BE2C (cell line): Measurements from ENCODE around the gene MYO18A.

Experiments used
- DNase-seq: peaks from one replicate; pipeline ENCODE4 v3.0.0-alpha.2; 2020
- H3K27me3 ChIP-seq: fragments of 250-450 bp; sonication (Bioruptor Pico); 2 replicates; pipeline ENCODE4 v1.5.1; 2020; ENCODE audit warnings: mild to moderate bottlenecking
- H3K36me3 ChIP-seq: fragments of 250-450 bp; sonication (Bioruptor Pico); 2 replicates; pipeline ENCODE4 v1.5.1; 2020; ENCODE audit warnings: mild to moderate bottlenecking
- H3K4me1 ChIP-seq: fragments of 250-450 bp; sonication (Bioruptor Pico); 2 replicates; pipeline ENCODE4 v1.5.1; 2020
- H3K4me3 ChIP-seq: 2 replicates; pipeline ENCODE4 v1.5.1; 2011; ENCODE audit warnings: low read depth, low read length
- H3K9me3 ChIP-seq: fragments of 250-450 bp; sonication (Bioruptor Pico); 2 replicates; pipeline ENCODE4 v1.5.1; 2020
- TF ChIP-seq, protein P1 (sequence below): IDR thresholded peaks from 2 replicates; pipeline ENCODE4 v1.5.1; 2012; ENCODE audit warnings: mild to moderate bottlenecking, low read depth, low read length

The MYO18A gene

DNA sequence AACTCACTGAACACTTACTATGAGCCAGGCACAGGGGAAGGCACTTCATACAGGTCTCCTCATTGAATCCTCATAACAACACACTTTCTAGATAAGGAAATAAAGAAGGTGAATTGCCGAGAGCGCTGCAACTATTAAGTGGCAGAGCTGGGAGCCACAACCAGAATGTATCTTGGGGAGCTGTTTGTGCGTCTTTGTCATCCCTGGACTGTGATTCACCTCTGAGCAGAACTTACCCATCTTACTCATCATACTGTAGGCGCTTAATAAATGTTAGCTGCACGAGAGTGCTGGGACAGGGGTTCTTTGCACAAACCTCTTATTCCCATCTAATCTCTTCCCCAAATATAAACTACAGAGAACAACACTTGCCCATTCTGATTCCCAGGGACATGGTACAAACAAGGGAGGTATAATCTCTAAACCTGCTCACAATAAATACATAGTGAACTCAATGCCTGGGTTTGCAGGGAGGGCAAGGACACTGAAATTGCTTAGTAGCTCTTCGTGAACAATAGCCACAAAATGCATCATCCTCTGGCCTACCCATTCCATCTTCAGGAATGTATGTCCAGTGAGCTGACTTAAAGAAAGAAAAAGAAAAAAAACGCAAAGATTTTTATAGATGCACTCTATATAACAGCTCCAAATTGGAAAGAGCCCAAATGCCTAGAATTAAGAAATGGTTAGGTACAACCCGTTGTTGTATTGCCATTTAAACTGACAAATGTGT lies 43.0 kb downstream of the MYO18A start:
- DNase-seq: no peak
- Histone ChIP-seq H3K4me3 (no peak overlapping the region), H3K36me3 (no peaks in the 10 kb centered on the region), H3K27me3 (no peaks in the 10 kb centered on the region), H3K9me3 (no peaks in the 10 kb centered on the region), H3K4me1 (peaks cover 13% of the 10 kb centered on the region)
- TF ChIP-seq, protein P1, sequence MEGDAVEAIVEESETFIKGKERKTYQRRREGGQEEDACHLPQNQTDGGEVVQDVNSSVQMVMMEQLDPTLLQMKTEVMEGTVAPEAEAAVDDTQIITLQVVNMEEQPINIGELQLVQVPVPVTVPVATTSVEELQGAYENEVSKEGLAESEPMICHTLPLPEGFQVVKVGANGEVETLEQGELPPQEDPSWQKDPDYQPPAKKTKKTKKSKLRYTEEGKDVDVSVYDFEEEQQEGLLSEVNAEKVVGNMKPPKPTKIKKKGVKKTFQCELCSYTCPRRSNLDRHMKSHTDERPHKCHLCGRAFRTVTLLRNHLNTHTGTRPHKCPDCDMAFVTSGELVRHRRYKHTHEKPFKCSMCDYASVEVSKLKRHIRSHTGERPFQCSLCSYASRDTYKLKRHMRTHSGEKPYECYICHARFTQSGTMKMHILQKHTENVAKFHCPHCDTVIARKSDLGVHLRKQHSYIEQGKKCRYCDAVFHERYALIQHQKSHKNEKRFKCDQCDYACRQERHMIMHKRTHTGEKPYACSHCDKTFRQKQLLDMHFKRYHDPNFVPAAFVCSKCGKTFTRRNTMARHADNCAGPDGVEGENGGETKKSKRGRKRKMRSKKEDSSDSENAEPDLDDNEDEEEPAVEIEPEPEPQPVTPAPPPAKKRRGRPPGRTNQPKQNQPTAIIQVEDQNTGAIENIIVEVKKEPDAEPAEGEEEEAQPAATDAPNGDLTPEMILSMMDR: no peak

DNA sequence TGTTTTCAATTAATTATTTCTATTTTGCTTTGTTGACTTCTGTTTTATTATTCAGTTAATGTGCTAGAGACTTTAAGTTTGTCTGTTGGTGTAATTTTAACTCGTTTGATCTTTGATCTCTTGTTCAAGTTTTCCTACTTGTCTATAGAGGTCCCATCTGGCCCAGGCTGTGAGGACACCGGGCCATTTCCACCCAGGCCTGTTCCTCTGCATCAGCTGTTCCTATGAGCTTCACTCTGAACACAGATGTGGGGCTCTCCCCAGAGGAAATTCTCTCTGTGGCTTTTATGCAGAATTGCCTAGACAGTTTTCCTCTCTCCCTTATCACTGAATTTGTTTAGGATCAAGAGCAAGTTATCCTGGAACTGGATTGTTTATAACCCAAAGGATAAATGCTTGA lies 44.7 kb downstream of the MYO18A start:
- Histone ChIP-seq H3K36me3 (no peaks in the 10 kb centered on the region), H3K27me3 (no peaks in the 10 kb centered on the region), H3K4me1 (peaks cover 4% of the 10 kb centered on the region), H3K9me3 (no peaks in the 10 kb centered on the region), H3K4me3 (no peak overlapping the region)
- TF ChIP-seq, protein P1: no peak
- no peak for DNase-seq

DNA sequence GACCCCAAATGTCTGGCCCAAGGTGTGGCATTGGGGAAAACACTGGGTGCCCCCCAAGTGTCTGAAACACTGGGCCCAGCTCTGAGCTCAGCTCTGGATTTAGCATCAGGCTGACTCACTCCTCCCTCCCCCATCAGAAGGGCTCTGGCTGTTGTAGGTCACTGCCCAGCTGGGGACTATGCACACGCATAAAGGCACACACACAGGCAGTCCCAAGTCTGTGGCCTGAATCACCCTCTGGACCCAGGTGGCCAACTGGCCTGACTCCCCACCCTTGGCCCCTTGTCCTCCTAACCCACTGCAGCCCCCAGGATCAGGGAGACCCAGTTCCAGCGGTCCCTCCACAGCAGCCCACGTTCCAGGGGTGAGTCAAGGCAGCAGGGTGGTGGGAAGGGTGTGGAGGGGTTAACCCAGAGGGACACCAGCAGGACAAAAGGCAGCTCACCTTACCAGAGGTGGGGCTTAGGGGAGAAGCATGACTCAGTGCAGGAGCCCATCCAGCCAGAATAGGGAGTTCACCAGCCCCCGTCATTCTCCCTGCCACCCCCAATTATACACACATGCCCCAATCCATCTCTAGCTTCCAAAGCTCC lies 47.0 kb downstream of the MYO18A start:
- Histone ChIP-seq H3K4me3 (no peak overlapping the region), H3K36me3 (no peaks in the 10 kb centered on the region), H3K27me3 (no peaks in the 10 kb centered on the region), H3K4me1 (no peaks in the 10 kb centered on the region), H3K9me3 (no peaks in the 10 kb centered on the region)
- TF ChIP-seq, protein P1: no peak
- DNase-seq: no peak

DNA sequence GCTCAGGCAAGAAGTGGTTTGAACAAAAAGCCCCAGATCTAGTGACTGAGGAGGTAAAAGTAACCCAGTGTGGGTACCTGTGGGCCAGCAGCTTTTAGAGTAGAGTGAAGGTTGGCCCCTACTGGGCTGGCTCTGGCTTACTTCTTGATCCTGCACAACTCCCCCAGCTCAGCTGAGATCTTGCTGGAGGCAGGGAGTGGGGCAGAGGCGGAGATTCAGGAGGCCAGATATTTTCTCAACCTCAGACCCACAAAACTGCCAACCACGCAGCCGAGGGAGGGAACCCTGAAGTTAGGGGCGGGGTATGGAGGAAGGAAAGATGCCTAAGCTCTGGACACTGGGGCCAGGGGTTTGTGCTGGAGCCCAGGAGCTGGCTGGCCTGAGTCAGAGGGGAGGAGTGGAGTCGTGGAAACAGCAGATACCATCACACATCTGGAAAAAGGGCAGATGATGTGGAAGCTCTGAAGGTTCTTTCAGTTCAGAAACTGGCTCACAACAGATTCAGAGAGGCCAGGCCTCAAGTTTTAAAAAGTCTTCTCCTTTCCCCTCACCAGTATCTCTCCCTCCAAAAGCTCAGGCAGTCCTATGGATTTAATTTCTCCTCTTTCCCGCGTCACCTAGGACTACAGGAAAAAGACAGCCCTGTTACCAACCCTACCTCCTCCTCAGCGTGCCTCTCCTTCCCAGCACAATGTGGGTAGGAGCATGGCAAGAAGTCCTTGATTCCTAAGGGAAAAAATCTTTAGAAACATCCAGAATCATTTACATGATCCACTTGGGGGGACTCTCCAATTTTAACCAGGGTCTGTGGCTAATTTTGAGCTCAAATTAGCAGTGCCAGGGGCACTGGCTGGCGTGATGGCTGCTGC lies 48.1 kb downstream of the MYO18A start:
- no peaks in the 10 kb centered on the region for H3K4me1 ChIP-seq
- TF ChIP-seq, protein P1: no peak
- H3K4me3 ChIP-seq: no peak overlapping the region
- H3K36me3 ChIP-seq: no peaks in the 10 kb centered on the region
- no peaks in the 10 kb centered on the region for H3K27me3 ChIP-seq
- DNase-seq: no peak
- H3K9me3 ChIP-seq: no peaks in the 10 kb centered on the region

DNA sequence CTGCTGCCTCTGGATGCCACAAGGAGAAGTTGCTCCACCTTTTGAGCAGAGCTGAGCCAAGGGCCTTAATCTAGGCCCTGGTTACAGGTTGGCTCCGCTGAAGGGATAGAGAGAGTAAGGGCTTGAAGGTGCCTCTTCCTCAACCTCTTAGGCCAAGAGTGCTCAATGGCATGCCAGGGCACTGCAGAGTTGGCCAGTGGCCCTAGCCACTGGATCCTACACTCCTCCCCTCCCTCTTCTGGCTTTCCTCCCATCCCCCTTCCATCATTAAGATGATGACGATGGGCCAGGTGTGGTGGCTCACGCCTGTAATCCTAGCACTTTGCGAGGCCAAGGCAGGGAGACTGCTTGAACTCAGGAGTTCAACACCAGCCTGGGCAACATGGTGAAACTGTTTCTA lies 50.5 kb downstream of the MYO18A start:
- no peaks in the 10 kb centered on the region for H3K27me3 ChIP-seq
- no peak overlapping the region for H3K4me3 ChIP-seq
- no peaks in the 10 kb centered on the region for H3K4me1 ChIP-seq
- no peak for DNase-seq
- TF ChIP-seq, protein P1: no peak
- no peaks in the 10 kb centered on the region for H3K9me3 ChIP-seq
- no peaks in the 10 kb centered on the region for H3K36me3 ChIP-seq

DNA sequence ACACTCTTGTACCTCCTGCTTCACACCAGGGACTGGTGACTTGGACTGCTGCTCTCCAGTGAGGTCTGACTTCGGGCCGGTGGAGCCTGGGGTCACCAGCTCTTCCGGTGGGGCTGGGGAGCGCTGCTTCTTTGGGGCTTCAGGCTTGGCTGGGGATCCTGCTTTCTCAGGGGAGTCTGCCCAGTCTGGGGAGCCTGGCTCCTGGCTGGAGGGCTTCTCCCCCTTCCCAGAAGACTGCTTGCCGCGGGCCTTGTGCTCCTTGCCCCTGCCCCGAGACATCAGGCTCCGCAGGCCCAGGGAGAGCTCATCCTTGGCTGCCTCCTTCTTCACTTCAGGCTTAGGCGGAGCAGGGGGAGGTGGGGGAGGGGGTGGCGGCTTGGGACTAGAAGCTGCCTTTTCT lies 52.4 kb downstream of the MYO18A start:
- no peak for DNase-seq
- Histone ChIP-seq H3K4me3 (no peak overlapping the region), H3K36me3 (no peaks in the 10 kb centered on the region), H3K27me3 (no peaks in the 10 kb centered on the region), H3K9me3 (no peaks in the 10 kb centered on the region), H3K4me1 (no peaks in the 10 kb centered on the region)
- TF ChIP-seq, protein P1: no peak
